Stimulated activated CD4-positive, alpha-beta T cell treated with anti-CD3 and anti-CD28 coated beads, Interleukin-2, amount 100 ng/mL, for 4 hours (primary cell): ENCODE data around the gene AK4.
"Not testable (repeated sequence)": the region's sequence is repeated elsewhere in the genome, so short reads cannot be mapped to it uniquely, and the experiment has no call there.

ENCODE experiments used
- DNase-seq: peaks from one replicate; pipeline ENCODE4 v3.0.0-alpha.2; 2020; ENCODE audit warnings: low read depth

Gene AK4

DNA sequence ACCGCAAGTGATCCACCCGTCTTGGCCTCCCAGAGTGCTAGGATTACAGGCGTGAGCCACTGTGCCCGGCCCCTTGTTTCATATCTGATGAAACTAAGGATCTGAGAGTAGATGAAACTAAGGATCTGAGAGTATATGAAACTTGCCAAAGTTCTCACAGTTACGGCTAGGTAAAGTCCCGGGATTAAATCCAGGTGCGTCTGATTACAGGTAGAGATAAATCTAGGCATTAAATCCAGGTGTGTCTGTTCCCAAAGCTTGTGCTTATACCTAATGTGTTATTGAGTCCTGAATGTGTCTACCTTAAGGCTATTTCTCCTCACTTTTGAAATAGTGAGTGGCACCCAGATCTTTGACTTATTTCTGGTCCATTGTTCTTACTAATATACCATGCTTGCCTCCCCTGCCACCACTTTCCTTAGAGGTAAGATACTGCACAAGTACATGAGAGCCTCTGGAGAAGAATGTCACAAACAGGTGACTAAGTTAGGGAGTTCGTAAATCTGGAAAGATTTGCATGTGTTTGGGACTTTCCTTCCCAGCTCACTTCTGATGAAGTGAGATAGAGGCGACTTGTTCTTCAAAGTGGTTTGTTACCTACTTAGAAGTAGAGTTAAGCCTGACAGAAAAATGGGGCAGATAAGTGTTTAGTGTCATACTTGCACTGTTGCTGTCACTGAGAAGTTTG lies 66.5 kb downstream of the AK4 start:
- no peak for DNase-seq

DNA sequence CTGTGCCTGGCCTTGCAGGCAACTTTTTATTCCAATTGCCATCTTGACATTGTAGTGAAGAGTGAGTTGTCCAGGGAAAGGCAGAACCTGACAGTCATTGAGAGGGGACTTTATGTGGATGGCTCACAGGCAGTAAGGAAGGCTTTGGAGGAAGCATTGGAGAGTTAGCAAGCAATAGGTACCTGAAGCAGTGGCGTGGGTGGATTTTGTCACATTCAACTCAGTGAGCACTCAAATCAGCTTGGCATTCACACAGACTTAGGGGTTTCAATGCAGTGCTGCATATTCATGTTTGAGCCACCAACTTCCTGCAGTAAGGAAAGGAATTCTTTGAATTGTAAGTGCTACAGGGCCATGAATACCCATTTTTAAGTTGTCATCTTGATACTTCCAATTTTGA lies 69.0 kb downstream of the AK4 start:
- DNase-seq = no peak

- DNase-seq = no peak
These were observed 73.8 kb downstream of the AK4 start for GRCh38 chr1:65221638-65222339.

DNA sequence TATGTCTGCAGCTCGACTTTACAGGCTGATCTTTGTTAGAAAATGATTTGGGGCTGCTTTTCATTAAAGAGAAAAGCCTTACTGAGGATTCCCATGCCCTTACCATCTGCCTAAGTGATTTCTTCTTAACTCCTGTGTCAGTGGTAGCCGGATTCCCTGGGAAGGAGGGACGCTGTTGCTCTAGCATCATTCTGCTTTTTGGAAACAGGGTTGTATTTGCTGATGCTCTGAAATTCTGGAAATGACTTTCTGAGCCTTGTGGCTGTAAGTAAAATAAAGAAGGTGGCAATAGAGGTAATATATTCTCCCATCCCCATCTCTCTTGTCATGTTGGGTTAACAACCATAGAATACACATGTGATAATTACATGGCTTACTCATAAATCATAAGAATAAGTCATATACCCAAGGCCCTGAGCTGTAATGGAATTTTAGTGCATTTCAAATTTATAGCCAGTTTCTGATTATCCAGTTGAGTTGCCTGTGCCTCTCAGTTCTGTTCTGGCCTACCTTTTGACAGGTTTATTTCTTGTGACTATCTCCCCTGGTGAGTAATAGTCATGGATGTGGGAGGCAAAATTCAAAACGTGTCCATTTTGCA lies 74.4 kb downstream of the AK4 start:
- DNase-seq = no peak

- DNase-seq = no peak
These were observed 76.7 kb downstream of the AK4 start for GRCh38 chr1:65224681-65225091.

GRCh38 chr1:65225179-65225578 lies 77.2 kb downstream of the AK4 start:
- DNase-seq = no peak

DNA sequence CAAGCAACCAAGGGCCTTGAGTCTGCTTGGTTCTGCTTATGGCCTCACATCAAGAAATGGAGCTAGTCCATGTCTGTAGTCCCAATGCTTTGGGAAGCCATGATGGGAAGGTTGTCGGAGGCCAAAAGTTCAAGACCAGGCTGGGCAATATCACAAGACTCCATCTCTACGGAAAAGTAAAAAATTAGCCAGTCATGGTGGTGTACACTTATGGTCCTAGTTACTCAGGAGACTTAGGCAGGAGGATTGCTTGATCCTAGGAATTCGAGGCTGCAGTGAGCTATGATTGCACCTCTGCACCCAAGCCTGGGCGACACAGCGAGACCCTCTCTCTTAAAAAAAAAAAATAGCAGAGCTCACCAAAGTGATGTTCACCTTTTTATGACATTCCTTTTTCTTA lies 81.2 kb downstream of the AK4 start:
- DNase-seq = no peak

- DNase-seq = no peak
These were observed 81.8 kb downstream of the AK4 start for GRCh38 chr1:65229754-65230339.

DNA sequence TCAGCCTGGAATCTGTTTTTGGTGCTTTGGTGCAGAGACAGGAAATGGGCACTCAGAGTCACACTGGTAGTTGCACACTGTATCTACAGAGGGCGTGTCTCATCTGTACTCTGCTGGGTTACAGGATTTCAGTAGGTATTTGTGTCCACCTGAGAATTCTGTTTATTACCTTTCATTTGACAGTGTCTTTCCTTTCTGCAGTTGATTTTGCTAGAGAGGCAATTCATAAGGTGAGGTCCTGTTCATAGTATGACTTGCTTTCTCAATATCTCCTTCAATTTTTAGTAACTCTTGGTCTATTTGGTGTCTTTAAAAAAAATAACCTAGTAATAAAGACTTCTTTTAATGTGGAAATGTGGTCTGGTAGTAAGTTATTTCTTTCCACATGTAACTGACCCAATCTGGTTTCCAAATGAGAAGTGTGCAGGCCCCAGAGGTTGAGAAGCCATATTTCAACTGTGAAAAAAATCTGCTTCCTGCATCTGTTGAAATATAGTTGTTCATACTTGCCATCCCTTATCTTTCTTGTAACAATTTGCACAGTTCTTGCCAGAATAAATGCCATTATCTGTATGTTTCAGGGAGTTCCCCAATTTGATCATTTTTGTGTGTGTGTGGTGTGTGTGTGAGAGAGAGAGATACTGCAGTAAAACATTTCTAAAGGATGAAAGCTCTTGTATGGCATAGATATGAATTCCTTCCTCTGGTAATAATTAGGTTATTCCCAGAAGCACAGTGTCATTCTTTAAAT lies 82.9 kb downstream of the AK4 start:
- DNase-seq = no peak

DNA sequence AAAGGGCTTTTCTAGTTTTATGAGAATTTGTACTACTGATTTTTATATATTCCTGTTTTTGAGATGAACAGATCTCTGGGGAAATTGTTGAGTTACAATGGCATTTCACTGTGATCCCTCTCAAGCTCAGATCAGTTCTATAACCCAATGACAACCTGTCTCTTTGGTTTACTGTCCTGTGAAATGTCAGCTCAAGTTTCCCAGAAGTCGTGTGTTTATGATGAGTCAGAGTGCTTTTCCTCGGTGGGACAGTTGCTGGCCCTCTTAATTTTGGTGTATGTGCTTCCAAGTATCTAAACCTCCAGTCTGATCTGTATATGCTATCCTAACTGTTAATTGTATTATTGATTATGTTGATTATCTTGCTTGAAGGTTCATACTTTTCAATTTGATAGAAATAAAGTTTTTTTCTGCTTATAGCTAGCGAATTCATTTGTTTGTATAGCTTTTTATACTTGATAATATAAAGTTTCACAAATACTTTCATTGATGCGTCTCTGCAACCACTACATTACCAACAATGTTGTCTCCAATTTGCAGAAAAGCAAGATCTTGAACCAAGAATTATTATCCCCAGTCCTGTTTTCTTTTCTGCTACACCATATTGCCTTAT lies 83.8 kb downstream of the AK4 start:
- DNase-seq = no peak

GRCh38 chr1:65232461-65232990 lies 84.5 kb downstream of the AK4 start:
- no peak for DNase-seq

DNA sequence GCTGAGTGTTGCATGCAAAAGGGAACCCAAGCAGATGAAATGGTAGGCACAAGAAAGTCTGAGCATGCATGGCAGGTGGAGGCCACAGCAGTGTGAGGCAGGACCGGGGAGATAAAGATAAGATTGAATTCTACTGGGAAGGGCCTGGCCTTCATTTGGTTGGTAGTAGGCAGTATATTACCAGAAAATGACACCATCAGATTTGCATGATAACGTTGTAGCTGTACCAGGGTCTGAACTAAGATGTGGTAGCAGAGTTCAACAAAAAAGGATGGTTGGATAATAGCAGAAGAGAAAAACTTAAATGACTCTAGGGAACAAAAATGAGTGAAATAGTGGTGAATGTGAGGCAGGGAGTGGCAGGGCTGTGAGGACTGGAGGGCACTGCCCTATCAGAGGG lies 85.8 kb downstream of the AK4 start:
- DNase-seq = no peak

DNA sequence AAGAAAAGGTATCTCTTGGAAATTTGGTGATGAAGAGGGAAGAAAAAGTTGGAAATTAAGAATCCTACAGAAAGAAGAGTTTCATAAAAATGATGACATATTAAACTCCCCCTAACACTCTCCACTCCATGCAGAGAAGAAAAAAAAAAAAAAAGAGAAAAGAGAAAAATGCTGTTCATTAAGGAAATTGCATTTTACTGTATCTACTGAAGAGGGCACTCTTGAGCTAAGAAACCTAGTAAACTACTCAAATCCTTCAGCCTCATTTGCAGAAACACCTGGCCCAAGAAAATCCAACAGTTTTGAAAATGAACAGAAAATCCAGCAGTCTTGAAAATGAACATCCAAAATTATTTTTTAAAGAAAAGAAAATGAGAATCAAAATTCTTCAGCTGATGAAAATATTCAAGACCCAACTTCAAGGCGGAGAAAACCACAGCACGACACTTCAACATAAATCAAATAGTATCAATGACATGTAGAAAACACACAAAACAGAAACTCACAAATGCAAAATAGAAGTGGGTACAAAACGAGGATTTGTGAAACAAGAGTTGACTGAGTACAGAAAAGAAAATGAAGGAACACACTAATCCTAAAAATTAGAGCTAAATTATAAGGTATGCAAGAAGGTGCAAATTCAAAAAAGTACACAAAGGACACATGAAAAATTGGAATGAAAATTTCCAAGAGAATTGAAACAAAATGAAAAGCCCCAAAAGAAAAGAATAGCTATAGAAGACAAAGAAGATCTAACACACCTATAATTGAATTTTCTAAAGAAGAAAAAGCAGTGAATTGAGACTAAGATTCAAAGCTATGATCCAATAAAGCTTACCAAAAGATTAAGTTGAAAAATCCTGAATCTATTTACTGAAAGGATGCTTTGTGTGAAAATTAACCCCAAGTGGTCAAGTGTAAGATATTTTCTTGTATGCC lies 88.1 kb downstream of the AK4 start:
- no peak for DNase-seq

- not testable (repeated sequence) for DNase-seq
These were observed 89.1 kb downstream of the AK4 start for GRCh38 chr1:65237088-65237487.

DNA sequence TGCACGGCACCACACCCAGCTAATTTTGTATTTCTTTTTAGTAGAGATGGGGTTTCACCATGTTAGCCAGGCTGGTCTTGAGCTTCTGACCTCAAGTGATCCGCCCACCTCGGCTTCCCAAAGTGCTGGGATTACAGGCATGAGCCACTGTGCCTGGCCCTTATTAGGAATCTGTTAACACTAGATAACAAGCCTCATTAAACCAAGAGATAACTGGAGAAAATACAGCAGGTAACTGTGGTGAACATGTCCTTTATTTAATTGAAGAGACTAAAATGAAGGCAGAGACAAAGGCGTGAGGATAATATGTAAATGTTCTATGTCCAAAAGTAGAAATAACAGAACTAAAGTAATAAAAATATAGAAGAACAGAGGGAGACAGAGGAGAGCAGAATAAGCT lies 89.5 kb downstream of the AK4 start:
- DNase-seq = no peak

- DNase-seq = no peak
These were observed 90.0 kb downstream of the AK4 start for GRCh38 chr1:65238010-65238409.

DNA sequence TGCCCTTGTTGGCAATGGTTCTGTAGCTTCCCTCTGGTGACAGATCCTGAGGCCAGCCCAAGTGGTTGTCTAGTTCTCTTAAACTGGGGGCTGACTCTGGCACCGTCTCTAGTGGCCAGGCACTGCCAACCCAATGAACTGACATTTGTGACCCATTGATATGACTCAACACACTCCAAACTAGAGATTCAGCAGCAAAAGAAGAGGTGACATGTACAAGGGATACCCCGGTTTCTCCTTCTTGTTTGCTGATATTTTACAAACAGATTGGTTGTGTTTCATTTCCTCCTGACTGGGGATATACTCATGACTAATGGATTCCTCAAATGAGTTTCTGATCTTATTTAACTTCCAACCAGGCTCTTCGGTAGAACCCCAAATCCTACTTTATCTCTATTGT lies 95.5 kb downstream of the AK4 start:
- no peak for DNase-seq

DNA sequence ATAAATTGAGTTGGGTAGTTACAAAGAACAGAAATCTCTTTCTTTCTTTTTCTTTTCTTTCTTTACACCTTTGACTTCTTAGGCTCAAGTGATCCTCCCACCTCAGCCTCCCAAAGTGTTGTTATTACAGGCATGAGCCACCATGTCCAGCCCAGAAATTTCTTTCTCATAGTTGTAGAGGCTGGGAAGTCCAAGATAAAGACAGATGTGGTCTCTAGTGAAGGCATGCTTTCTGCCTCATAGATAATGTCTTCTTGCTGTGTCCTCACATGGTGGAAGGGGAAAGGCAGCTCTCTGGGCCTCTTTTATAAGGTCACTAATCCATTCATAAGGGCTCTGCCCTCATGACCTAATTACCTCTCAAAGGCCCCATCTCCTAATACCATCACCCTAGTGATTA lies 97.3 kb downstream of the AK4 start:
- DNase-seq = no peak

DNA sequence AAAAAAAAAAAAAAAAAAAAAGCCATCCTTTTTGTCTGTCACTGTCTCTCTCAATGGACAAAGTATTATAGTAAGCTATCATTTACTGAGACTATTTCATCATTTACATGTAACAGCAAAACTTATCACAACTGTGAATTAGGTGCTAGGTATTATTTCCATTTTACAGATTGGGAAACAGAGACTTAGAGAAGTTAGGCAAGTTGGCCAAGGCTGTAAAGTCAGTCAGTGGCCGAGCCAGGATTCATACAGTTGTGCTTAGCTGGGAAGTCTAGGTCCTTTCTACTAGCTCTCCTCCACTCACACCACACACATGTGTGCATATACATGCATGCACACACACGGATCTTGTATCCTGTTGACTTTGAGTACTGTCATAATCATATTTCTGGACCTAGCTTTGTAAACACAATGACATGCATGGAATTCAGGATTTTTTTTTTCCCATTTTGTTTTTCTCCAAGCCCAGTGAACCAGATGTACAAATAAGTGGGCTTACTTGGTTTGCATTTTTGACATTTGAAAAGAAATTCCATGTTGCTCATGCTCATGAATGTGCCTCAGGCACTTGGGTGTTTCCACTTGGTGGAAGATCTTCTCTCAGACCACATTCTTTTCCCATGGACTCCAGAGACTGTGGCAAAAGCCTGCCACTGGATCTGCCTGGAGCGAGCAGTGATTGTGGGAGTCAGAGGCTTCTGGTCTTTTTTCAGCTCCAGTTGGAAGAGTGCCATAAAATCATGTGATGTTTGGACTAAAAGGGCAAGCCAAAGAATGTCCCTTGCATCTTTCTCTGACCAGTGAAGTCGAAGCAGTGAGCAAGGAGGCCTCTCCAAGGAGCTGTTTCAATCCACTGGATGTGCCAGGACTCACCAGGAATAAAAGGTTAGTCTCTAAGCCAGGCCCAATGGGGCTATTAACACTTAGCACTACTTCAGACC lies 99.7 kb downstream of the AK4 start:
- DNase-seq = no peak
